ENCODE measurements around the gene PGLYRP1.

PGLYRP1 gene

GRCh38 chr19:46042252-46042883 is 19.5 kb upstream of the PGLYRP1 start:
- no peak for TF ChIP-seq CTCF (conservative IDR thresholded peaks at IDR 0.05; ENCODE audit: low read length)
- no peak overlapping the region for H3K4me3 ChIP-seq (ENCODE audit: low read length)
- DNase-seq (ENCODE audit: low read depth): no peak

GRCh38 chr19:46040952-46041500 is 18.2 kb upstream of the PGLYRP1 start, which contains the start of gene IGFL4:
IGFL4 (minus strand) TSS chr19:46041002; CDS start chr19:46040962, 40 bp downstream.
- DNase-seq (ENCODE audit: low read depth): no peak
- H3K4me3 ChIP-seq (ENCODE audit: low read length): no peak within 1 kb of the TSS
- no peak for TF ChIP-seq CTCF (conservative IDR thresholded peaks at IDR 0.05; ENCODE audit: low read length)

GRCh38 chr19:46040125-46040524 is 17.3 kb upstream of the PGLYRP1 start:
- TF ChIP-seq CTCF (conservative IDR thresholded peaks at IDR 0.05; ENCODE audit: low read length): no peak
- DNase-seq (ENCODE audit: low read depth): no peak

GRCh38 chr19:46036744-46037128 is 13.9 kb upstream of the PGLYRP1 start:
- no peak for TF ChIP-seq CTCF (conservative IDR thresholded peaks at IDR 0.05; ENCODE audit: low read length)
- no peak for DNase-seq (ENCODE audit: low read depth)
- H3K4me3 ChIP-seq (ENCODE audit: low read length): no peak overlapping the region

More at GRCh38 chr19:46040125-46040524, 17.3 kb upstream of the PGLYRP1 start:
- no peak overlapping the region for H3K4me3 ChIP-seq (ENCODE audit: low read length)

- DNase-seq (ENCODE audit: low read depth): no peak
- no peak overlapping the region for H3K4me3 ChIP-seq (ENCODE audit: low read length)
- TF ChIP-seq CTCF (conservative IDR thresholded peaks at IDR 0.05; ENCODE audit: low read length): no peak
Observed at GRCh38 chr19:46035986-46036743, 13.3 kb upstream of the PGLYRP1 start.

GRCh38 chr19:46035546-46035945 is 12.7 kb upstream of the PGLYRP1 start:
- no peak for TF ChIP-seq CTCF (conservative IDR thresholded peaks at IDR 0.05; ENCODE audit: low read length)
- DNase-seq (ENCODE audit: low read depth): no peak
- no peak overlapping the region for H3K4me3 ChIP-seq (ENCODE audit: low read length)

All from AG10803 (cell line).